Measurements from ENCODE around the gene PNO1.

PNO1 gene

DNA sequence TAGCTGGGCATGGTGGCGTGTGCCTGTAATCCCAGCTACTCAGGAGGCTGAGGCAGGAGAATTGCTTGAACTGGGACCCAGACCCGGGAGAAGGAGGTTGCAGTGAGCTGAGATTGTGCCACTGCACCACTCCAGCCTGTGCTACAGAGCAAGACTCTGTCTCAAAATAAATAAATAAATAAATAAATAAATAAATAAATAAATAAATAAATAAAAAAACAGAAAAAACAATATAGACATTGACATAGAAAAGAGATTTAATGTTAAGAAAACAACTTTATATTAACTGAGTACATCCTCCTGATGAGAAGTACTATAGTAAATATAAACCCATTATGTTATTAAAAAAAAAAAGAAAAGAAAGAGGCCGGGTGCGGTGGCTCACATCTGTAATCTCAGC, 39.8 kb upstream of the PNO1 start (continued):
- TF ChIP-seq ZNF266 (tag by site-specific recombination; IDR thresholded peaks at IDR 0.05; ENCODE audit: low read depth), result peak; percentile 84
- peak; percentile 26; the same call in 1 of the 2 replicates for TF ChIP-seq ZNF629 (tag by site-specific recombination; IDR thresholded peaks at IDR 0.05)
- TF ChIP-seq MZF1 (tag by site-specific recombination; IDR thresholded peaks at IDR 0.05; ENCODE audit: borderline replicate concordance), result peak; percentile 28; the same call in 1 of the 2 replicates
- TF ChIP-seq, protein P1, sequence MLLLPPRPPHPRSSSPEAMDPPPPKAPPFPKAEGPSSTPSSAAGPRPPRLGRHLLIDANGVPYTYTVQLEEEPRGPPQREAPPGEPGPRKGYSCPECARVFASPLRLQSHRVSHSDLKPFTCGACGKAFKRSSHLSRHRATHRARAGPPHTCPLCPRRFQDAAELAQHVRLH (tag by site-specific recombination; IDR thresholded peaks at IDR 0.05), result 0 out of 2 replicates have a peak, but pooled peaks have one; percentile 14
- peak; percentile 40; the same call in 1 of the 2 replicates for TF ChIP-seq ZNF610 (tag by site-specific recombination; IDR thresholded peaks at IDR 0.05; ENCODE audit: borderline replicate concordance)
- TF ChIP-seq, protein P2, sequence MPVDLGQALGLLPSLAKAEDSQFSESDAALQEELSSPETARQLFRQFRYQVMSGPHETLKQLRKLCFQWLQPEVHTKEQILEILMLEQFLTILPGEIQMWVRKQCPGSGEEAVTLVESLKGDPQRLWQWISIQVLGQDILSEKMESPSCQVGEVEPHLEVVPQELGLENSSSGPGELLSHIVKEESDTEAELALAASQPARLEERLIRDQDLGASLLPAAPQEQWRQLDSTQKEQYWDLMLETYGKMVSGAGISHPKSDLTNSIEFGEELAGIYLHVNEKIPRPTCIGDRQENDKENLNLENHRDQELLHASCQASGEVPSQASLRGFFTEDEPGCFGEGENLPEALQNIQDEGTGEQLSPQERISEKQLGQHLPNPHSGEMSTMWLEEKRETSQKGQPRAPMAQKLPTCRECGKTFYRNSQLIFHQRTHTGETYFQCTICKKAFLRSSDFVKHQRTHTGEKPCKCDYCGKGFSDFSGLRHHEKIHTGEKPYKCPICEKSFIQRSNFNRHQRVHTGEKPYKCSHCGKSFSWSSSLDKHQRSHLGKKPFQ (tag by site-specific recombination; IDR thresholded peaks at IDR 0.05), result peak; percentile 42; the same call in 1 of the 2 replicates
- peak; percentile 92 for TF ChIP-seq ZNF202 (tag by site-specific recombination; IDR thresholded peaks at IDR 0.05; ENCODE audit: borderline replicate concordance)
- TF ChIP-seq ZNF19 (tag by site-specific recombination; IDR thresholded peaks at IDR 0.05; ENCODE audit: low read depth), result peak; percentile 77; the same call in 1 of the 2 replicates
- TF ChIP-seq ZNF292 (tag by site-specific recombination; IDR thresholded peaks at IDR 0.05; ENCODE audit: borderline replicate concordance, low read depth), result peak; percentile 70; the same call in 1 of the 2 replicates
- TF ChIP-seq ZNF664 (tag by site-specific recombination; IDR thresholded peaks at IDR 0.05), result 0 out of 2 replicates have a peak, but pooled peaks have one; percentile 66
- peak; percentile 39 for TF ChIP-seq ZNF654 (tag by site-specific recombination; IDR thresholded peaks at IDR 0.05; ENCODE audit: low read depth)
- 0 out of 2 replicates have a peak, but pooled peaks have one; percentile 36 for TF ChIP-seq ZNF501 (tag by site-specific recombination; IDR thresholded peaks at IDR 0.05)
- peak; percentile 91 for TF ChIP-seq ZNF426 (tag by site-specific recombination; IDR thresholded peaks at IDR 0.05)
- peak; percentile 33; the same call in 1 of the 2 replicates for TF ChIP-seq SP3 (tag by site-specific recombination; IDR thresholded peaks at IDR 0.05)
- TF ChIP-seq, protein P3, sequence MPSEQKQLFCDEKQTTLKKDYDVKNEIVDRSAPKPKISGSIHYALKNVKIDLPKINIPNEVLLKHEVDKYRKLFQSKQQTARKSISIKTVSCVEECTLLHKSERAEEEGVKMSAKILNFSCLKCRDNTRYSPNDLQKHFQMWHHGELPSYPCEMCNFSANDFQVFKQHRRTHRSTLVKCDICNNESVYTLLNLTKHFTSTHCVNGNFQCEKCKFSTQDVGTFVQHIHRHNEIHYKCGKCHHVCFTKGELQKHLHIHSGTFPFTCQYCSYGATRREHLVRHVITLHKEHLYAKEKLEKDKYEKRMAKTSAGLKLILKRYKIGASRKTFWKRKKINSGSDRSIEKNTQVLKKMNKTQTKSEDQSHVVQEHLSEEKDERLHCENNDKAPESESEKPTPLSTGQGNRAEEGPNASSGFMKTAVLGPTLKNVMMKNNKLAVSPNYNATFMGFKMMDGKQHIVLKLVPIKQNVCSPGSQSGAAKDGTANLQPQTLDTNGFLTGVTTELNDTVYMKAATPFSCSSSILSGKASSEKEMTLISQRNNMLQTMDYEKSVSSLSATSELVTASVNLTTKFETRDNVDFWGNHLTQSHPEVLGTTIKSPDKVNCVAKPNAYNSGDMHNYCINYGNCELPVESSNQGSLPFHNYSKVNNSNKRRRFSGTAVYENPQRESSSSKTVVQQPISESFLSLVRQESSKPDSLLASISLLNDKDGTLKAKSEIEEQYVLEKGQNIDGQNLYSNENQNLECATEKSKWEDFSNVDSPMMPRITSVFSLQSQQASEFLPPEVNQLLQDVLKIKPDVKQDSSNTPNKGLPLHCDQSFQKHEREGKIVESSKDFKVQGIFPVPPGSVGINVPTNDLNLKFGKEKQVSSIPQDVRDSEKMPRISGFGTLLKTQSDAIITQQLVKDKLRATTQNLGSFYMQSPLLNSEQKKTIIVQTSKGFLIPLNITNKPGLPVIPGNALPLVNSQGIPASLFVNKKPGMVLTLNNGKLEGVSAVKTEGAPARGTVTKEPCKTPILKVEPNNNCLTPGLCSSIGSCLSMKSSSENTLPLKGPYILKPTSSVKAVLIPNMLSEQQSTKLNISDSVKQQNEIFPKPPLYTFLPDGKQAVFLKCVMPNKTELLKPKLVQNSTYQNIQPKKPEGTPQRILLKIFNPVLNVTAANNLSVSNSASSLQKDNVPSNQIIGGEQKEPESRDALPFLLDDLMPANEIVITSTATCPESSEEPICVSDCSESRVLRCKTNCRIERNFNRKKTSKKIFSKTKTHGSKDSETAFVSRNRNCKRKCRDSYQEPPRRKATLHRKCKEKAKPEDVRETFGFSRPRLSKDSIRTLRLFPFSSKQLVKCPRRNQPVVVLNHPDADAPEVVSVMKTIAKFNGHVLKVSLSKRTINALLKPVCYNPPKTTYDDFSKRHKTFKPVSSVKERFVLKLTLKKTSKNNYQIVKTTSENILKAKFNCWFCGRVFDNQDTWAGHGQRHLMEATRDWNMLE (tag by site-specific recombination; conservative IDR thresholded peaks at IDR 0.05; ENCODE audit: low read depth), result peak; percentile 92
- TF ChIP-seq, protein P4, sequence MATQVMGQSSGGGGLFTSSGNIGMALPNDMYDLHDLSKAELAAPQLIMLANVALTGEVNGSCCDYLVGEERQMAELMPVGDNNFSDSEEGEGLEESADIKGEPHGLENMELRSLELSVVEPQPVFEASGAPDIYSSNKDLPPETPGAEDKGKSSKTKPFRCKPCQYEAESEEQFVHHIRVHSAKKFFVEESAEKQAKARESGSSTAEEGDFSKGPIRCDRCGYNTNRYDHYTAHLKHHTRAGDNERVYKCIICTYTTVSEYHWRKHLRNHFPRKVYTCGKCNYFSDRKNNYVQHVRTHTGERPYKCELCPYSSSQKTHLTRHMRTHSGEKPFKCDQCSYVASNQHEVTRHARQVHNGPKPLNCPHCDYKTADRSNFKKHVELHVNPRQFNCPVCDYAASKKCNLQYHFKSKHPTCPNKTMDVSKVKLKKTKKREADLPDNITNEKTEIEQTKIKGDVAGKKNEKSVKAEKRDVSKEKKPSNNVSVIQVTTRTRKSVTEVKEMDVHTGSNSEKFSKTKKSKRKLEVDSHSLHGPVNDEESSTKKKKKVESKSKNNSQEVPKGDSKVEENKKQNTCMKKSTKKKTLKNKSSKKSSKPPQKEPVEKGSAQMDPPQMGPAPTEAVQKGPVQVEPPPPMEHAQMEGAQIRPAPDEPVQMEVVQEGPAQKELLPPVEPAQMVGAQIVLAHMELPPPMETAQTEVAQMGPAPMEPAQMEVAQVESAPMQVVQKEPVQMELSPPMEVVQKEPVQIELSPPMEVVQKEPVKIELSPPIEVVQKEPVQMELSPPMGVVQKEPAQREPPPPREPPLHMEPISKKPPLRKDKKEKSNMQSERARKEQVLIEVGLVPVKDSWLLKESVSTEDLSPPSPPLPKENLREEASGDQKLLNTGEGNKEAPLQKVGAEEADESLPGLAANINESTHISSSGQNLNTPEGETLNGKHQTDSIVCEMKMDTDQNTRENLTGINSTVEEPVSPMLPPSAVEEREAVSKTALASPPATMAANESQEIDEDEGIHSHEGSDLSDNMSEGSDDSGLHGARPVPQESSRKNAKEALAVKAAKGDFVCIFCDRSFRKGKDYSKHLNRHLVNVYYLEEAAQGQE (tag by site-specific recombination; IDR thresholded peaks at IDR 0.05), result peak; percentile 85
- peak; percentile 70 for TF ChIP-seq ZNF623 (tag by site-specific recombination; IDR thresholded peaks at IDR 0.05)
- TF ChIP-seq ZNF555 (tag by site-specific recombination; conservative IDR thresholded peaks at IDR 0.05), result peak; percentile 88
- peak; percentile 74; the same call in 1 of the 2 replicates for TF ChIP-seq ZNF433 (tag by site-specific recombination; IDR thresholded peaks at IDR 0.05; ENCODE audit: low read depth)
- peak; percentile 85 for TF ChIP-seq ZNF791 (tag by site-specific recombination; IDR thresholded peaks at IDR 0.05)
- TF ChIP-seq ZNF394 (tag by site-specific recombination; IDR thresholded peaks at IDR 0.05; ENCODE audit: borderline replicate concordance), result peak; percentile 91
- TF ChIP-seq, protein P5, sequence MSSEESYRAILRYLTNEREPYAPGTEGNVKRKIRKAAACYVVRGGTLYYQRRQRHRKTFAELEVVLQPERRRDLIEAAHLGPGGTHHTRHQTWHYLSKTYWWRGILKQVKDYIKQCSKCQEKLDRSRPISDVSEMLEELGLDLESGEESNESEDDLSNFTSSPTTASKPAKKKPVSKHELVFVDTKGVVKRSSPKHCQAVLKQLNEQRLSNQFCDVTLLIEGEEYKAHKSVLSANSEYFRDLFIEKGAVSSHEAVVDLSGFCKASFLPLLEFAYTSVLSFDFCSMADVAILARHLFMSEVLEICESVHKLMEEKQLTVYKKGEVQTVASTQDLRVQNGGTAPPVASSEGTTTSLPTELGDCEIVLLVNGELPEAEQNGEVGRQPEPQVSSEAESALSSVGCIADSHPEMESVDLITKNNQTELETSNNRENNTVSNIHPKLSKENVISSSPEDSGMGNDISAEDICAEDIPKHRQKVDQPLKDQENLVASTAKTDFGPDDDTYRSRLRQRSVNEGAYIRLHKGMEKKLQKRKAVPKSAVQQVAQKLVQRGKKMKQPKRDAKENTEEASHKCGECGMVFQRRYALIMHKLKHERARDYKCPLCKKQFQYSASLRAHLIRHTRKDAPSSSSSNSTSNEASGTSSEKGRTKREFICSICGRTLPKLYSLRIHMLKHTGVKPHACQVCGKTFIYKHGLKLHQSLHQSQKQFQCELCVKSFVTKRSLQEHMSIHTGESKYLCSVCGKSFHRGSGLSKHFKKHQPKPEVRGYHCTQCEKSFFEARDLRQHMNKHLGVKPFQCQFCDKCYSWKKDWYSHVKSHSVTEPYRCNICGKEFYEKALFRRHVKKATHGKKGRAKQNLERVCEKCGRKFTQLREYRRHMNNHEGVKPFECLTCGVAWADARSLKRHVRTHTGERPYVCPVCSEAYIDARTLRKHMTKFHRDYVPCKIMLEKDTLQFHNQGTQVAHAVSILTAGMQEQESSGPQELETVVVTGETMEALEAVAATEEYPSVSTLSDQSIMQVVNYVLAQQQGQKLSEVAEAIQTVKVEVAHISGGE (tag by site-specific recombination; conservative IDR thresholded peaks at IDR 0.05; ENCODE audit: low read depth), result peak; percentile 82
